Esophagus squamous epithelium (tissue), 4 donors: ENCODE data around the gene BCL11B.

ENCODE experiments used
- CTCF ChIP-seq, 6 experiments: fragments of 450-650 bp in 4 of 6; fragments of 200-600 bp in 2 of 6; sonication (generic) in 2 of 6; IDR thresholded peaks; one replicate each; pipeline ENCODE4 v1.5.1; 2016 to 2019; ENCODE audit warnings: antibody characterized with exemption in 6 of 6, mild to moderate bottlenecking in 4 of 6, moderate library complexity in 4 of 6
- POLR2A ChIP-seq, 4 donors: fragments of 450-650 bp; IDR thresholded peaks; one replicate each; pipeline ENCODE4 v1.6.1; 2017; ENCODE audit warnings: antibody characterized with exemption in 4 of 4, mild to moderate bottlenecking in 4 of 4, moderate library complexity in 3 of 4

GRCh38 chr14:99263564-99264330 lies 8.2 kb downstream of the BCL11B start:
- no peak for TF ChIP-seq POLR2A (IDR thresholded peaks at IDR 0.05)
- TF ChIP-seq CTCF (IDR thresholded peaks at IDR 0.05), result no peak
